Tibial artery (tissue), 4 donors: Measurements from ENCODE around the gene TMEM63A.

ENCODE experiments used
- DNase-seq, 2 donors: peaks; one replicate each; pipeline ENCODE4 v3.0.0-alpha.2; 2019
- H3K27ac ChIP-seq, 2 donors: fragments of 200-600 bp; sonication (generic) in 1 of 2; 1 replicate in 1 of 2; 2 replicates in 1 of 2; pipeline ENCODE4 v1.5.1; 2018 to 2019; ENCODE audit warnings: mild to moderate bottlenecking in 1 of 2
- H3K27me3 ChIP-seq, 2 donors: fragments of 200-600 bp; sonication (generic) in 1 of 2; one replicate each; pipeline versions ENCODE4 v1.5.1 to v1.6.0; 2016 to 2019
- H3K36me3 ChIP-seq, 3 donors: fragments of 200-600 bp; sonication (generic) in 2 of 3; one replicate each; pipeline ENCODE4 v1.5.1; 2016 to 2019; ENCODE audit warnings: mild to moderate bottlenecking in 2 of 3
- H3K4me1 ChIP-seq, 4 donors: fragments of 200-600 bp; sonication (generic) in 2 of 4; 1 replicate in 3 of 4; 2 replicates in 1 of 4; pipeline ENCODE4 v1.5.1; 2016 to 2019
- H3K4me3 ChIP-seq, 2 donors: fragments of 200-600 bp; sonication (generic) in 1 of 2; 1 replicate in 1 of 2; 2 replicates in 1 of 2; pipeline ENCODE4 v1.5.1; 2018 to 2019; ENCODE audit warnings: mild to moderate bottlenecking in 2 of 2
- H3K9me3 ChIP-seq, 3 donors: fragments of 200-600 bp; sonication (generic) in 1 of 3; one replicate each; pipeline ENCODE4 v1.5.1; 2016 to 2019
- intact Hi-C: fragments of 100-400 bp; cut with DNase I; formaldehyde crosslinking; loops from one replicate; pipeline ENCODE4 v1.15.0; 2023; ENCODE audit warnings: low total_unique reads
- TF ChIP-seq, protein P1 (sequence below), 2 experiments: fragments of 200-600 bp in 1 of 2; fragments of 450-650 bp in 1 of 2; IDR thresholded peaks; one replicate each; pipeline ENCODE4 v1.5.1; 2017 to 2019; ENCODE audit warnings: antibody characterized with exemption in 2 of 2, mild to moderate bottlenecking in 1 of 2, moderate library complexity in 1 of 2

TMEM63A gene

GRCh38 chr1:225877580-225877979 lies 4.6 kb downstream of the TMEM63A start:
- intact Hi-C loops, result no loop called here
- DNase-seq, result peak; percentile 65 to 85

GRCh38 chr1:225876900-225877510 lies 5.2 kb downstream of the TMEM63A start:
- peaks cover 22 to 45% (median 41%) of the 10 kb centered on the region in 3 donors for H3K36me3 ChIP-seq
- no peaks in the 10 kb centered on the region for H3K27me3 ChIP-seq
- H3K9me3 ChIP-seq, result no peaks in the 10 kb centered on the region
- H3K4me1 ChIP-seq, result peaks cover 3 to 49% (median 46%) of the 10 kb centered on the region in 4 donors
- peak overlapping the region; percentile 87 to 94 for H3K27ac ChIP-seq
- H3K4me3 ChIP-seq, result peak overlapping the region in 1 of 2 donors; percentile 2
- TF ChIP-seq, protein P1, sequence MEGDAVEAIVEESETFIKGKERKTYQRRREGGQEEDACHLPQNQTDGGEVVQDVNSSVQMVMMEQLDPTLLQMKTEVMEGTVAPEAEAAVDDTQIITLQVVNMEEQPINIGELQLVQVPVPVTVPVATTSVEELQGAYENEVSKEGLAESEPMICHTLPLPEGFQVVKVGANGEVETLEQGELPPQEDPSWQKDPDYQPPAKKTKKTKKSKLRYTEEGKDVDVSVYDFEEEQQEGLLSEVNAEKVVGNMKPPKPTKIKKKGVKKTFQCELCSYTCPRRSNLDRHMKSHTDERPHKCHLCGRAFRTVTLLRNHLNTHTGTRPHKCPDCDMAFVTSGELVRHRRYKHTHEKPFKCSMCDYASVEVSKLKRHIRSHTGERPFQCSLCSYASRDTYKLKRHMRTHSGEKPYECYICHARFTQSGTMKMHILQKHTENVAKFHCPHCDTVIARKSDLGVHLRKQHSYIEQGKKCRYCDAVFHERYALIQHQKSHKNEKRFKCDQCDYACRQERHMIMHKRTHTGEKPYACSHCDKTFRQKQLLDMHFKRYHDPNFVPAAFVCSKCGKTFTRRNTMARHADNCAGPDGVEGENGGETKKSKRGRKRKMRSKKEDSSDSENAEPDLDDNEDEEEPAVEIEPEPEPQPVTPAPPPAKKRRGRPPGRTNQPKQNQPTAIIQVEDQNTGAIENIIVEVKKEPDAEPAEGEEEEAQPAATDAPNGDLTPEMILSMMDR (IDR thresholded peaks at IDR 0.05), result no peak
- DNase-seq, result no peak
- intact Hi-C loops, result no loop called here

More at GRCh38 chr1:225877580-225877979, 4.6 kb downstream of the TMEM63A start:
- Histone ChIP-seq H3K27me3 (no peaks in the 10 kb centered on the region), H3K36me3 (peaks cover 20 to 42% (median 35%) of the 10 kb centered on the region in 3 donors), H3K9me3 (no peaks in the 10 kb centered on the region), H3K4me3 (peak overlapping the region in 1 of 2 donors; percentile 2), H3K4me1 (peaks cover 3 to 49% (median 46%) of the 10 kb centered on the region in 4 donors), H3K27ac (peak overlapping the region; percentile 87 to 94)
- TF ChIP-seq, protein P1 (IDR thresholded peaks at IDR 0.05), result peak; percentile 42 to 58

- peaks cover 3 to 37% (median 34%) of the 10 kb centered on the region in 4 donors for H3K4me1 ChIP-seq
- TF ChIP-seq, protein P1 (IDR thresholded peaks at IDR 0.05), result no peak
- DNase-seq, result no peak
- H3K27ac ChIP-seq, result no peak overlapping the region
- H3K27me3 ChIP-seq, result no peaks in the 10 kb centered on the region
- peaks cover 35 to 63% (median 57%) of the 10 kb centered on the region in 3 donors for H3K36me3 ChIP-seq
- intact Hi-C loops, result no loop called here
- no peaks in the 10 kb centered on the region for H3K9me3 ChIP-seq
- H3K4me3 ChIP-seq, result no peak overlapping the region
Measured at GRCh38 chr1:225875044-225875815, 7.0 kb downstream of the TMEM63A start.

GRCh38 chr1:225874431-225874830 lies 7.7 kb downstream of the TMEM63A start:
- Histone ChIP-seq H3K9me3 (no peaks in the 10 kb centered on the region), H3K36me3 (peaks cover 37 to 71% (median 63%) of the 10 kb centered on the region in 3 donors), H3K27me3 (no peaks in the 10 kb centered on the region), H3K27ac (no peak overlapping the region), H3K4me1 (peaks cover 3 to 29% (median 26%) of the 10 kb centered on the region in 4 donors), H3K4me3 (no peak overlapping the region)
- intact Hi-C loops, result no loop called here
- TF ChIP-seq, protein P1 (IDR thresholded peaks at IDR 0.05), result no peak
- DNase-seq, result no peak

DNA sequence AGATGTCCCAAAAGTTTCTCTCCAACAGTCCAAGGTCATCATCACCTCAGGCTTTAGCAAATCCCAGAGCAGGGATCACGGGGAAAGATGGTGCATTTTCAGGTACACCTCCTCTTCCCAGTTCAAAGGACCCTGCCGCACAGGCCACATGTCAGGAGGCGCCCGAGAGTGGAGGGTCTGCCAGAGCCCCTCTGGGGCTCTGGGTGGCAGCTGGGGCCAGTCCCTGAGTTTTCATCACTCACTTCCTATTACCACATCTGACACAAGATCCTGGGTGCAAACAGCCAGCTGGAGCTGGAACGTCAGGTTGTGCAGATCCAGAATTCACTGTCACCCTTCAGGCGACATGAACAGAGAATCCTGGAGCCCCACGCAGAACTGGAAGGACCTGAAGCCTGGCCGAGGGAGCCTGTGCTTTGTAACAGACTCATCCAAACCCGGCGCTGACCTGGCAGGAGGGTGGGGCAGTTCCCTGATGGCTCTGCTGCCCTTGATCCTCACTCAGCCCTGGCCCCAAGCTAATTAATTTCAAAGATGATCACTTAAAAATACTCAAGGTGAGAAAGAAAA lies 8.8 kb downstream of the TMEM63A start:
- intact Hi-C loops, result no loop called here
- H3K4me3 ChIP-seq, result no peak overlapping the region
- H3K36me3 ChIP-seq, result peaks cover 44 to 82% (median 74%) of the 10 kb centered on the region in 3 donors
- H3K4me1 ChIP-seq, result peaks cover 3 to 18% (median 16%) of the 10 kb centered on the region in 4 donors
- TF ChIP-seq, protein P1 (IDR thresholded peaks at IDR 0.05), result no peak
- DNase-seq, result no peak
- no peaks in the 10 kb centered on the region for H3K27me3 ChIP-seq
- H3K27ac ChIP-seq, result no peak overlapping the region
- no peaks in the 10 kb centered on the region for H3K9me3 ChIP-seq
